Measurements from ENCODE around the gene SETX.
"Not testable (repeated sequence)": the region's sequence is repeated elsewhere in the genome, so short reads cannot be mapped to it uniquely, and the experiment has no call there.

Gene SETX

GRCh38 chr9:132354637-132355355 lies at the start of gene SETX:
Gene SETX (minus strand): TSS chr9:132354986. CDS start chr9:132349428, 5,558 bp downstream.
- FAIRE-seq (peak; percentile 96), DNase-seq (ENCODE audit: extremely low spot score, insufficient read length, low read depth) (peak; percentile 99)

- DNase-seq (ENCODE audit: extremely low spot score, insufficient read length, low read depth), result no peak
- peak; percentile 66 for FAIRE-seq
Measured at GRCh38 chr9:132404228-132404881, 49.6 kb upstream of the SETX start.

- DNase-seq (ENCODE audit: extremely low spot score, insufficient read length, low read depth), result no peak
- FAIRE-seq, result no peak
Measured at GRCh38 chr9:132401824-132402223, 47.0 kb upstream of the SETX start.

- FAIRE-seq (no peak), DNase-seq (ENCODE audit: extremely low spot score, insufficient read length, low read depth) (no peak)
Measured at GRCh38 chr9:132395560-132395959, 40.8 kb upstream of the SETX start.

- FAIRE-seq (no peak), DNase-seq (ENCODE audit: extremely low spot score, insufficient read length, low read depth) (no peak)
Measured at GRCh38 chr9:132391449-132391848, 36.7 kb upstream of the SETX start.

GRCh38 chr9:132390966-132391365 lies 36.2 kb upstream of the SETX start:
- DNase-seq (ENCODE audit: extremely low spot score, insufficient read length, low read depth), result no peak
- no peak for FAIRE-seq

- no peak for DNase-seq (ENCODE audit: extremely low spot score, insufficient read length, low read depth)
- no peak for FAIRE-seq
Measured at GRCh38 chr9:132387133-132387532, 32.3 kb upstream of the SETX start.

GRCh38 chr9:132384376-132384775 lies 29.6 kb upstream of the SETX start:
- DNase-seq (ENCODE audit: extremely low spot score, insufficient read length, low read depth), result no peak
- peak; percentile 91 for FAIRE-seq

GRCh38 chr9:132383462-132383883 lies 28.7 kb upstream of the SETX start:
- DNase-seq (ENCODE audit: extremely low spot score, insufficient read length, low read depth) (no peak), FAIRE-seq (peak; percentile 75)

GRCh38 chr9:132381966-132382541 lies 27.3 kb upstream of the SETX start:
- DNase-seq (ENCODE audit: extremely low spot score, insufficient read length, low read depth) (peak; percentile 42), FAIRE-seq (peak; percentile 91)

GRCh38 chr9:132378416-132378815 lies 23.6 kb upstream of the SETX start:
- not testable (repeated sequence) for FAIRE-seq; DNase-seq (ENCODE audit: extremely low spot score, insufficient read length, low read depth)

GRCh38 chr9:132377769-132378168 lies 23.0 kb upstream of the SETX start:
- not testable (repeated sequence) for DNase-seq (ENCODE audit: extremely low spot score, insufficient read length, low read depth); FAIRE-seq

GRCh38 chr9:132372177-132373095 lies 17.6 kb upstream of the SETX start:
- no peak for FAIRE-seq
- no peak for DNase-seq (ENCODE audit: extremely low spot score, insufficient read length, low read depth)

- FAIRE-seq (no peak), DNase-seq (ENCODE audit: extremely low spot score, insufficient read length, low read depth) (no peak)
Measured at GRCh38 chr9:132370592-132370991, 15.8 kb upstream of the SETX start.

GRCh38 chr9:132369421-132369820 lies 14.6 kb upstream of the SETX start:
- DNase-seq (ENCODE audit: extremely low spot score, insufficient read length, low read depth) (no peak), FAIRE-seq (no peak)

- DNase-seq (ENCODE audit: extremely low spot score, insufficient read length, low read depth), result no peak
- FAIRE-seq, result no peak
Measured at GRCh38 chr9:132367613-132368313, 13.0 kb upstream of the SETX start.

- DNase-seq (ENCODE audit: extremely low spot score, insufficient read length, low read depth) (no peak), FAIRE-seq (no peak)
Measured at GRCh38 chr9:132366481-132366880, 11.7 kb upstream of the SETX start.

- no peak for FAIRE-seq
- DNase-seq (ENCODE audit: extremely low spot score, insufficient read length, low read depth), result no peak
Measured at GRCh38 chr9:132365986-132366385, 11.2 kb upstream of the SETX start.

GRCh38 chr9:132364068-132364467 lies 9.3 kb upstream of the SETX start:
- no peak for FAIRE-seq
- DNase-seq (ENCODE audit: extremely low spot score, insufficient read length, low read depth), result no peak

- DNase-seq (ENCODE audit: extremely low spot score, insufficient read length, low read depth) (no peak), FAIRE-seq (no peak)
Measured at GRCh38 chr9:132357764-132358163, 3.0 kb upstream of the SETX start.

Data from GM18507 (cell line).